Neural progenitor cell (in vitro differentiated cells): ENCODE measurements around the gene DRICH1. TPM values are rescaled to one million over a fixed set of nuclear protein-coding genes. Genes with fewer than 3 reads are reported as not detected.
"Not testable (repeated sequence)": the region's sequence is repeated elsewhere in the genome, so short reads cannot be mapped to it uniquely, and the experiment has no call there.

Source experiments
- DNase-seq: peaks from one replicate; pipeline ENCODE4 v3.0.0-alpha.2; 2016; ENCODE audit warnings: low spot score
- H2AFZ ChIP-seq: fragments of 200-600 bp; sonication (generic); replicated peaks from 2 replicates; pipeline ENCODE4 v1.6.1; 2016; ENCODE audit warnings: antibody characterized with exemption
- H3F3A ChIP-seq: fragments of 200-600 bp; sonication (generic); 2 replicates; pipeline ENCODE4 v1.6.1; 2016; ENCODE audit warnings: antibody characterized with exemption, low read depth
- H3K27ac ChIP-seq: fragments of 200-600 bp; sonication (generic); 2 replicates; pipeline ENCODE4 v1.5.1; 2016; ENCODE audit warnings: mild to moderate bottlenecking
- H3K27me3 ChIP-seq: fragments of 200-600 bp; sonication (generic); 2 replicates; pipeline ENCODE4 v1.6.1; 2016; ENCODE audit warnings: mild to moderate bottlenecking, moderate library complexity
- H3K36me3 ChIP-seq: fragments of 200-600 bp; sonication (generic); 2 replicates; pipeline ENCODE4 v1.5.1; 2016
- H3K4me1 ChIP-seq: fragments of 200-600 bp; sonication (generic); 2 replicates; pipeline ENCODE4 v1.6.1; 2016; ENCODE audit warnings: mixed run types
- H3K4me2 ChIP-seq: fragments of 200-600 bp; sonication (generic); 2 replicates; pipeline ENCODE4 v1.6.1; 2016
- H3K4me3 ChIP-seq: fragments of 200-600 bp; sonication (generic); 2 replicates; pipeline ENCODE4 v1.5.1; 2016
- H3K79me2 ChIP-seq: fragments of 200-600 bp; sonication (generic); 2 replicates; pipeline ENCODE4 v1.6.1; 2016; ENCODE audit warnings: low read depth
- H3K9ac ChIP-seq: fragments of 200-600 bp; sonication (generic); 2 replicates; pipeline ENCODE4 v1.6.1; 2016
- H3K9me3 ChIP-seq: fragments of 200-600 bp; sonication (generic); 2 replicates; pipeline ENCODE4 v1.5.1; 2016; ENCODE audit warnings: low read depth
- H4K20me1 ChIP-seq: fragments of 200-600 bp; sonication (generic); 2 replicates; pipeline ENCODE4 v1.6.1; 2016; ENCODE audit warnings: low read depth
- H3K27ac Mint-ChIP-seq: 3 replicates; pipeline ENCODE4 v1.8.0; 2021; ENCODE audit warnings: mixed read lengths
- H3K27me3 Mint-ChIP-seq: 2 replicates; pipeline ENCODE4 v1.8.0; 2022; ENCODE audit warnings: low read depth, mild to moderate bottlenecking, inconsistent platforms, moderate library complexity, mixed read lengths; ENCODE audit not compliant: insufficient read depth
- H3K36me3 Mint-ChIP-seq: 3 replicates; pipeline ENCODE4 v1.8.0; 2021; ENCODE audit warnings: mixed read lengths
- H3K4me1 Mint-ChIP-seq: 3 replicates; pipeline ENCODE4 v1.8.0; 2021; ENCODE audit warnings: mixed read lengths
- H3K4me3 Mint-ChIP-seq: 3 replicates; pipeline ENCODE4 v1.8.0; 2021; ENCODE audit warnings: mild to moderate bottlenecking, moderate library complexity, mixed read lengths
- H3K9me3 Mint-ChIP-seq: 3 replicates; pipeline ENCODE4 v1.8.0; 2020; ENCODE audit warnings: mixed read lengths
- CTCF ChIP-seq: fragments of 200-600 bp; sonication (generic); IDR thresholded peaks from 2 replicates; pipeline ENCODE4 v1.5.1; 2017; ENCODE audit warnings: antibody characterized with exemption, mild to moderate bottlenecking
- EZH2 ChIP-seq: fragments of 200-600 bp; sonication (generic); IDR thresholded peaks from 2 replicates; pipeline ENCODE4 v1.6.1; 2017; ENCODE audit warnings: antibody characterized with exemption, mild to moderate bottlenecking, moderate library complexity
- EZH2phosphoT487 ChIP-seq: fragments of 200-600 bp; sonication (generic); IDR thresholded peaks from 2 replicates; pipeline ENCODE4 v1.6.1; 2017; ENCODE audit warnings: antibody characterized with exemption
- total RNA-seq: library from RNA; depleted of rRNA; stranded (reverse); fragments of >200 nt; gene quantifications from 2 replicates; pipeline ENCODE4 v1.2.3, GENCODE V29; 2015; ENCODE audit warnings: low replicate concordance

The DRICH1 gene
- total RNA-seq, 1 donor from 2014 or later: not detected

GRCh38 chr22:23627401-23628055, 4.6 kb downstream of the DRICH1 start:
- H3K27ac Mint-ChIP-seq, H3K36me3 Mint-ChIP-seq, H3K4me2 ChIP-seq, H3F3A ChIP-seq, H3K27me3 Mint-ChIP-seq, H3K27ac ChIP-seq, H3K9me3 ChIP-seq, H3K9ac ChIP-seq, H3K4me1 ChIP-seq, H3K4me1 Mint-ChIP-seq, H4K20me1 ChIP-seq, H3K9me3 Mint-ChIP-seq, H3K4me3 ChIP-seq, H2AFZ ChIP-seq, H3K79me2 ChIP-seq, H3K4me3 Mint-ChIP-seq, H3K36me3 ChIP-seq: not testable (repeated sequence)
- peaks cover 39% of the 10 kb centered on the region for H3K27me3 ChIP-seq
- TF ChIP-seq CTCF: peak; percentile 40
- DNase-seq: peak; percentile 52

- Mint-ChIP-seq H3K4me3 (no peak overlapping the region), H3K9me3 (no peaks in the 10 kb centered on the region), H3K27ac (no peak overlapping the region), H3K27me3 (peaks cover 2% of the 10 kb centered on the region), H3K36me3 (no peaks in the 10 kb centered on the region), H3K4me1 (peaks cover 8% of the 10 kb centered on the region)
- Histone ChIP-seq H3K27ac (no peak overlapping the region), H3F3A (no peaks in the 10 kb centered on the region), H3K36me3 (no peaks in the 10 kb centered on the region), H3K9ac (no peak overlapping the region), H2AFZ (no peak overlapping the region), H3K4me1 (peaks cover 15% of the 10 kb centered on the region), H3K79me2 (no peaks in the 10 kb centered on the region), H3K4me2 (no peak overlapping the region), H3K9me3 (no peaks in the 10 kb centered on the region), H4K20me1 (no peaks in the 10 kb centered on the region), H3K27me3 (peaks cover 39% of the 10 kb centered on the region), H3K4me3 (no peak overlapping the region)
- no peak for DNase-seq
- TF ChIP-seq EZH2 (no peak), CTCF (no peak), EZH2phosphoT487 (no peak)
These were observed 5.7 kb downstream of the DRICH1 start for GRCh38 chr22:23626286-23626975.

GRCh38 chr22:23622634-23623033, 9.5 kb downstream of the DRICH1 start:
- H3K27ac Mint-ChIP-seq: no peak overlapping the region
- no peaks in the 10 kb centered on the region for H3F3A ChIP-seq
- H3K27ac ChIP-seq: no peak overlapping the region
- no peak for TF ChIP-seq EZH2
- no peak for TF ChIP-seq EZH2phosphoT487
- TF ChIP-seq CTCF: no peak
- no peak overlapping the region for H3K4me3 ChIP-seq
- no peak overlapping the region for H2AFZ ChIP-seq
- no peaks in the 10 kb centered on the region for H3K36me3 Mint-ChIP-seq
- no peaks in the 10 kb centered on the region for H3K9me3 ChIP-seq
- no peak overlapping the region for H3K4me3 Mint-ChIP-seq
- H3K4me2 ChIP-seq: no peak overlapping the region
- H3K4me1 Mint-ChIP-seq: peaks cover 16% of the 10 kb centered on the region
- no peaks in the 10 kb centered on the region for H3K36me3 ChIP-seq
- no peaks in the 10 kb centered on the region for H3K9me3 Mint-ChIP-seq
- peak; percentile 22 for DNase-seq
- H3K27me3 ChIP-seq: peaks cover 53% of the 10 kb centered on the region
- no peaks in the 10 kb centered on the region for H3K27me3 Mint-ChIP-seq
- H3K79me2 ChIP-seq: no peaks in the 10 kb centered on the region
- no peak overlapping the region for H3K9ac ChIP-seq
- peaks cover 18% of the 10 kb centered on the region for H3K4me1 ChIP-seq
- no peaks in the 10 kb centered on the region for H4K20me1 ChIP-seq

GRCh38 chr22:23621916-23622315, 10.2 kb downstream of the DRICH1 start:
- H3K4me3 ChIP-seq, H3K79me2 ChIP-seq, DNase-seq, H3K27me3 Mint-ChIP-seq, H3K9ac ChIP-seq, H3K9me3 ChIP-seq, H3K36me3 ChIP-seq, H3F3A ChIP-seq, H3K27ac Mint-ChIP-seq, H3K36me3 Mint-ChIP-seq, H4K20me1 ChIP-seq, H3K4me3 Mint-ChIP-seq, H2AFZ ChIP-seq, H3K27ac ChIP-seq, H3K9me3 Mint-ChIP-seq: not testable (repeated sequence)
- Histone ChIP-seq H3K27me3 (peaks cover 59% of the 10 kb centered on the region), H3K4me1 (peaks cover 18% of the 10 kb centered on the region), H3K4me2 (peak overlapping the region; percentile 22)
- H3K4me1 Mint-ChIP-seq: peaks cover 16% of the 10 kb centered on the region
